HFFc6 (cell line): Measurements from ENCODE around the gene EXOC5. TPM values are rescaled to one million over a fixed set of nuclear protein-coding genes. Genes with fewer than 3 reads are reported as not detected.
A peak's percentile ranks its signal among the peaks of the same experiment; 100 is the strongest.

Experiments
- DNase-seq: peaks from one replicate; pipeline ENCODE4 v3.0.0-alpha.2; 2018
- H3K27ac Mint-ChIP-seq: 2 replicates; pipeline ENCODE4 v1.8.0; 2020; ENCODE audit warnings: mild to moderate bottlenecking, mixed read lengths
- H3K27me3 Mint-ChIP-seq: 2 replicates; pipeline ENCODE4 v1.8.0; 2021; ENCODE audit warnings: mild to moderate bottlenecking, moderate library complexity, mixed read lengths; ENCODE audit not compliant: insufficient read depth
- H3K36me3 Mint-ChIP-seq: 2 replicates; pipeline ENCODE4 v1.8.0; 2021; ENCODE audit warnings: low read depth, mixed read lengths
- H3K4me1 Mint-ChIP-seq: 2 replicates; pipeline ENCODE4 v1.8.0; 2020; ENCODE audit warnings: low read depth, mixed read lengths
- H3K4me3 Mint-ChIP-seq: 2 replicates; pipeline ENCODE4 v1.8.0; 2020; ENCODE audit warnings: mild to moderate bottlenecking, moderate library complexity, mixed read lengths
- H3K9me3 Mint-ChIP-seq: 2 replicates; pipeline ENCODE4 v1.8.0; 2020; ENCODE audit warnings: mild to moderate bottlenecking, mixed read lengths
- CTCF ChIP-seq: fragments of 200-600 bp; sonication (generic); IDR thresholded peaks from 2 replicates; pipeline ENCODE4 v1.5.0; 2021; ENCODE audit warnings: antibody characterized with exemption, mild to moderate bottlenecking
- long read RNA-seq: library from polyadenylated mRNA; unstranded; transcript quantifications from one replicate; pipeline ENCODE4 v2.0.0, GENCODE V29; 2019
- total RNA-seq, 6 experiments: library from RNA; stranded (reverse); fragmentation: NEBNext Ultra II Directional; extraction: Animal tissue kit (Norgen Biotek cat#: 25700); gene quantifications; 2 replicates in 1 of 6; 3 replicates in 5 of 6; pipeline ENCODE4 v1.2.3, GENCODE V29; 2021

The EXOC5 gene
- 100 to 1,000 TPM; 102 to 117 (median 111) TPM for total RNA-seq
- long read RNA-seq, full-length matches to known transcripts: 29 of 62 reads
- long read RNA-seq, partial matches to known transcripts: 15 of 62 reads
- long read RNA-seq, other reads (novel, unspliced or antisense): 18 of 62 reads

GRCh38 chr14:57268161-57269069 lies at the start of gene EXOC5, which contains the start of gene AP5M1:
Gene EXOC5 (minus strand): TSS chr14:57268905. CDS start chr14:57268648, 257 bp downstream.
Gene AP5M1 (plus strand): TSS chr14:57268971. CDS start chr14:57269315, 344 bp downstream.
- H3K36me3 Mint-ChIP-seq: peaks cover 37% of the 10 kb centered on the region
- peaks cover 17% of the 10 kb centered on the region for H3K9me3 Mint-ChIP-seq
- DNase-seq: peak; percentile 90
- H3K4me3 Mint-ChIP-seq: peak within 1 kb of the TSS; percentile 99
- peak; percentile 42 for TF ChIP-seq CTCF
- peak within 1 kb of the TSS; percentile 99 for H3K27ac Mint-ChIP-seq
- no peaks in the 10 kb centered on the region; the same call in 1 of the 2 replicates for H3K27me3 Mint-ChIP-seq
- H3K4me1 Mint-ChIP-seq: peaks cover 60% of the 10 kb centered on the region

GRCh38 chr14:57317248-57317833 lies 48.6 kb upstream of the EXOC5 start:
- Mint-ChIP-seq H3K4me3 (no peak overlapping the region), H3K4me1 (no peaks in the 10 kb centered on the region), H3K9me3 (no peaks in the 10 kb centered on the region), H3K36me3 (no peaks in the 10 kb centered on the region), H3K27me3 (peaks cover 3% of the 10 kb centered on the region; the same call in 1 of the 2 replicates), H3K27ac (no peak overlapping the region)
- TF ChIP-seq CTCF: peak; percentile 95
- DNase-seq: peak; percentile 67

GRCh38 chr14:57314396-57315089 lies 45.8 kb upstream of the EXOC5 start:
- Mint-ChIP-seq H3K36me3 (no peaks in the 10 kb centered on the region), H3K4me3 (no peak overlapping the region), H3K9me3 (no peaks in the 10 kb centered on the region), H3K4me1 (no peaks in the 10 kb centered on the region), H3K27me3 (peaks cover 3% of the 10 kb centered on the region; the same call in 1 of the 2 replicates), H3K27ac (no peak overlapping the region)
- TF ChIP-seq CTCF: no peak
- no peak for DNase-seq

- H3K4me3 Mint-ChIP-seq: no peak overlapping the region
- no peaks in the 10 kb centered on the region for H3K36me3 Mint-ChIP-seq
- peaks cover 4% of the 10 kb centered on the region for H3K27me3 Mint-ChIP-seq
- DNase-seq: no peak
- TF ChIP-seq CTCF: no peak
- H3K4me1 Mint-ChIP-seq: no peaks in the 10 kb centered on the region
- H3K9me3 Mint-ChIP-seq: no peaks in the 10 kb centered on the region
- H3K27ac Mint-ChIP-seq: no peak overlapping the region
Observed at GRCh38 chr14:57302883-57303282, 34.2 kb upstream of the EXOC5 start.

- Mint-ChIP-seq H3K4me3 (no peak overlapping the region), H3K9me3 (no peaks in the 10 kb centered on the region), H3K27ac (no peak overlapping the region), H3K36me3 (no peaks in the 10 kb centered on the region), H3K4me1 (no peaks in the 10 kb centered on the region), H3K27me3 (no peaks in the 10 kb centered on the region)
- no peak for DNase-seq
- TF ChIP-seq CTCF: no peak
Observed at GRCh38 chr14:57299511-57299910, 30.8 kb upstream of the EXOC5 start.
